Osteoblast (primary cell): ENCODE results near the gene ACTL6B. TPM values are rescaled to one million over a fixed set of nuclear protein-coding genes. Genes with fewer than 3 reads are reported as not detected.

Source experiments
- DNase-seq: peaks from one replicate; pipeline ENCODE4 v3.0.0; 2011; ENCODE audit warnings: low spot score, mixed read lengths; ENCODE audit not compliant: insufficient read length; ENCODE audit errors: missing footprints
- H2AFZ ChIP-seq: 2 replicates; pipeline ENCODE4 v1.6.0; 2011; ENCODE audit warnings: mild to moderate bottlenecking, low read length
- H3K27ac ChIP-seq: 2 replicates; pipeline ENCODE4 v1.5.1; 2011; ENCODE audit warnings: mild to moderate bottlenecking, low read depth, low read length, moderate library complexity
- H3K27me3 ChIP-seq: 2 replicates; pipeline ENCODE4 v1.6.0; 2012; ENCODE audit warnings: mild to moderate bottlenecking, control low read depth, inconsistent platforms, low read length, moderate library complexity; ENCODE audit not compliant: insufficient read depth
- H3K36me3 ChIP-seq: 2 replicates; pipeline ENCODE4 v1.5.1; 2011; ENCODE audit warnings: mild to moderate bottlenecking, low read length, control low read depth, moderate library complexity; ENCODE audit not compliant: insufficient read depth
- H3K4me1 ChIP-seq: 2 replicates; pipeline ENCODE4 v1.5.1; 2011; ENCODE audit warnings: mild to moderate bottlenecking, low read length, control low read depth, moderate library complexity; ENCODE audit not compliant: insufficient read depth
- H3K4me2 ChIP-seq: 2 replicates; pipeline ENCODE4 v1.6.0; 2011; ENCODE audit warnings: mild to moderate bottlenecking, low read length; ENCODE audit not compliant: insufficient read depth
- H3K4me3 ChIP-seq: fragments of 200-600 bp; sonication (generic); 3 replicates; pipeline ENCODE4 v1.5.1; 2012; ENCODE audit warnings: mild to moderate bottlenecking, low read length, inconsistent platforms; ENCODE audit not compliant: insufficient read depth
- H3K79me2 ChIP-seq: 2 replicates; pipeline ENCODE4 v1.6.0; 2012; ENCODE audit warnings: mild to moderate bottlenecking, low read length, control low read depth, inconsistent platforms; ENCODE audit not compliant: insufficient read depth
- H3K9me3 ChIP-seq: 2 replicates; pipeline ENCODE4 v1.5.1; 2011; ENCODE audit warnings: low read depth, low read length, control low read depth
- H4K20me1 ChIP-seq: 2 replicates; pipeline ENCODE4 v1.6.0; 2012; ENCODE audit warnings: mild to moderate bottlenecking, low read length, control low read depth; ENCODE audit not compliant: insufficient read depth
- total RNA-seq: library from RNA; depleted of rRNA; stranded (reverse); fragments of >200 nt; gene quantifications from 2 replicates; pipeline ENCODE4 v1.2.3, GENCODE V29; 2012
- TF ChIP-seq, protein P1 (sequence below): IDR thresholded peaks from 2 replicates; pipeline ENCODE4 v1.5.1; 2011; ENCODE audit warnings: mild to moderate bottlenecking, low read depth, low read length, moderate library complexity; ENCODE audit errors: extremely low read depth

The ACTL6B gene
- total RNA-seq, 1 donor, result not detected

DNA sequence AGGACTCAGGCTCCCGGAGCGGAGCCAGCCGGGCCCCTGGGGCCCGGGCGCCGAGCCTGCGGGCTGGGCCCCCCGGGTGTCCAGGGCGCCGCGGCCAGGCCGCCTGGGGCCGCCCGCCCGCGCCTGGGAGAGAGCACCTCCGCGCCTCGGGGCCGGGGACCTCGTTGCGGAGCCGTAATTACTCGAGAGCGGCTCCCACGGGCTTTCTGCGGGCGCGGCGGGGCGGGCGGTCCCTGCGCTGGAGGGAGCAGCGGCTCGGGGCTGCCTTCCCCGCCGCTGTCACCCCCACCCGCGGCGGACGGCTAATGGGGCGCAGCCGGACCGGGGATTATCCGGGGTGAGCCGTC, 18.8 kb upstream of the ACTL6B start:
- Histone ChIP-seq H3K4me1 (peaks cover under 1% of the 10 kb centered on the region), H3K27ac (no peak overlapping the region), H3K4me3 (peak overlapping the region; percentile 90), H3K27me3 (peaks cover 2% of the 10 kb centered on the region), H3K36me3 (peaks cover 31% of the 10 kb centered on the region), H2AFZ (no peak overlapping the region), H3K9me3 (no peaks in the 10 kb centered on the region), H3K4me2 (peak overlapping the region; percentile 83), H3K79me2 (peaks cover 46% of the 10 kb centered on the region), H4K20me1 (peaks cover 24% of the 10 kb centered on the region)
- TF ChIP-seq, protein P1, sequence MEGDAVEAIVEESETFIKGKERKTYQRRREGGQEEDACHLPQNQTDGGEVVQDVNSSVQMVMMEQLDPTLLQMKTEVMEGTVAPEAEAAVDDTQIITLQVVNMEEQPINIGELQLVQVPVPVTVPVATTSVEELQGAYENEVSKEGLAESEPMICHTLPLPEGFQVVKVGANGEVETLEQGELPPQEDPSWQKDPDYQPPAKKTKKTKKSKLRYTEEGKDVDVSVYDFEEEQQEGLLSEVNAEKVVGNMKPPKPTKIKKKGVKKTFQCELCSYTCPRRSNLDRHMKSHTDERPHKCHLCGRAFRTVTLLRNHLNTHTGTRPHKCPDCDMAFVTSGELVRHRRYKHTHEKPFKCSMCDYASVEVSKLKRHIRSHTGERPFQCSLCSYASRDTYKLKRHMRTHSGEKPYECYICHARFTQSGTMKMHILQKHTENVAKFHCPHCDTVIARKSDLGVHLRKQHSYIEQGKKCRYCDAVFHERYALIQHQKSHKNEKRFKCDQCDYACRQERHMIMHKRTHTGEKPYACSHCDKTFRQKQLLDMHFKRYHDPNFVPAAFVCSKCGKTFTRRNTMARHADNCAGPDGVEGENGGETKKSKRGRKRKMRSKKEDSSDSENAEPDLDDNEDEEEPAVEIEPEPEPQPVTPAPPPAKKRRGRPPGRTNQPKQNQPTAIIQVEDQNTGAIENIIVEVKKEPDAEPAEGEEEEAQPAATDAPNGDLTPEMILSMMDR, result no peak
- DNase-seq, result no peak

DNA sequence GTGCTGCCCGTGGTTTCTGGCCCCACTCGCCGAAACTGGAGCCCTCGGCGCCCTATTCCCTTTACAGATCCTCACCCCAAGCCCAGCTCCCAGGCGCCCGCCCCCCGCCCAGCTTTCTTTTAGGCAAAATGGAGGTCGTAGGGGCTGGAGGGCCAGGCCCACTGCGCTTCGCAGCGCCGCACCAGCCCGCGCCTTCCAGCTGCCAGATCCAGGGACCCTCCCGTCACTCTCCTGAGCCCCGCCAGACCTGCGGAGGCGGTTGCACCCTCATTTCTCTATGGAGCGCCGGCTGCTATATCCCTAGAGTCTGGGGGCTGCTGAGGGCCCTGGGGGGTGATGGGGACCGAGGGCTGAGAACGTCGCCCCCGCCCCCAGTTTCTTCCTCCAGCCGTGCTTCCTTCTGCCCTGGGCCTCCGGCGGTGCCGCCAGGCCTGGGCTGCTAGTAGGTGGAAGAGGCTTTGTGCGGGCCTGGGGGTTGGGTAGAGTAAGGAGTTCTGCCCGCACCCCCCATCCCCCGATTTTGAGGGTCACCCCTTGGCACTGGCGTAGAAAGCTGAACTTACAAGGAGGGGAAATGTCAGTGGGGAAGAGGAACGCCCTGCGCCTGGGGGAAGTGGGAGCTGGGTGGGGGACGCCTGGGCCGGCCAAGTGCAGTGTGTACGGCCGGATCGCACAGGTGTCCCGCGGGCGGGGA, 18.3 kb upstream of the ACTL6B start:
- H3K36me3 ChIP-seq, result peaks cover 31% of the 10 kb centered on the region
- H3K27ac ChIP-seq, result peak overlapping the region; percentile 51
- H3K4me2 ChIP-seq, result peak overlapping the region; percentile 79
- DNase-seq, result peak; percentile 92
- H3K4me3 ChIP-seq, result peak overlapping the region; percentile 90
- no peaks in the 10 kb centered on the region for H3K4me1 ChIP-seq
- H2AFZ ChIP-seq, result no peak overlapping the region
- TF ChIP-seq, protein P1, result no peak
- H4K20me1 ChIP-seq, result peaks cover 22% of the 10 kb centered on the region
- H3K79me2 ChIP-seq, result peaks cover 46% of the 10 kb centered on the region
- H3K27me3 ChIP-seq, result peaks cover 2% of the 10 kb centered on the region
- no peaks in the 10 kb centered on the region for H3K9me3 ChIP-seq

DNA sequence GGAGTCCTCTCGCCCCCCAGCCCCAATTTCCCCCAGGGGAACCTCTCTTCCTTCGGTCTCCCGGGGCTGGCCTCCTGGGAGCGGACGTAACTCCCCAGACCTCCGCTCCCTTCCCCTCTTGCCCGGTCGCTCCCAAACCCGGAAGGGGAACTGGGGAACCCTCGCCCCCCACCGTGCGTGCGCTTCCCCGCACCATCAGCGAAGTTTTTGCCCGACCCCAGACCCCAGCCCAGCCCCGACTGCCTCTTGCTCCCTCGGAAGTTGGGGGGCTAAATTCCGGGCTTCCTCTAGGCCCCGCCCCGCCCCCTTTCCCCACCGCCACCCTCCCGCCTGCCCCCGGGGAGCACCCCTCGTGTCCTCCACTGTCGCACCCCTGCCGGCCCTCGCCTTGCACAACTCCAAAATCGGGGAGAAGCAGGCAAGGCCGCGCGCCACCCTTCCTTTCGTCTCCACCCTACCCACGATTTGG, 17.7 kb upstream of the ACTL6B start:
- H3K27ac ChIP-seq, result peak overlapping the region; percentile 98
- peaks cover 26% of the 10 kb centered on the region for H3K36me3 ChIP-seq
- peak overlapping the region; percentile 84 for H2AFZ ChIP-seq
- TF ChIP-seq, protein P1, result no peak
- H4K20me1 ChIP-seq, result peaks cover 22% of the 10 kb centered on the region
- DNase-seq, result peak; percentile 95
- peaks cover 46% of the 10 kb centered on the region for H3K79me2 ChIP-seq
- peak overlapping the region; percentile 79 for H3K4me2 ChIP-seq
- no peaks in the 10 kb centered on the region for H3K9me3 ChIP-seq
- H3K4me1 ChIP-seq, result no peaks in the 10 kb centered on the region
- peak overlapping the region; percentile 90 for H3K4me3 ChIP-seq
- H3K27me3 ChIP-seq, result peaks cover 2% of the 10 kb centered on the region

DNA sequence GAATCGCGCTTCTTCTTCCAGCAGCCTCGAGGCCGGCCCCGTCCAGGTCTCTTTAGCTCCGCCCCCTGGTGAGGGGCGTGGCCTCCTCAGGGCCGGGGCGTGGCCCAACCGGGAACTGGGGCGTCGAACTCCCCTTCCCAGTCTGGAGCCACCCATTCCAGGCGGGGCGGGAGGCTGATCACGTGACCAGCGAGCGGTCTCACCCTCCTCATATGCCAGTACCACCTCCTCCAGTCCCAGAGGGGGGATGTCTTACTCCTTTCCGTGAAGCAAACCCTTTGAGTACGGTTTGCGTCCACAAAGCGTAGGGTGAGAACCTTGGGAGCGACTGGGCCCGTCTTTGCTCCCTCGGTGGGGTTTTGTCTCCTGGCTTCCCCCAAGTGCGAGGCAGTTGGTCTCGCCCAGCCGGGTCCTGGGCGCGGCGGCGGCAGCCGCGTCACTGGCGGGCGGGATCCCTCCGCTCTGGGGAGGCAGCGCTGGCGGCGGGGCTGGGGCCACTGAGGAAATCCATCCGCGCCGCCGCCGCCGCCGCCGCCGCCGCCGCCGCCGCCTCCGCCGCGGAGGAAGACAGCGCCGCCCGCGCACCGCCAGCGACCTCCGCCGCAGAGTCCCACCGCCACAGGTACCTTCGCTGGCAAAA, 17.2 kb upstream of the ACTL6B start, which contains the start of gene GNB2:
TSS of gene GNB2 (plus strand) at position 439 of the 640 bp plus-strand sequence. CDS start 2,526 bp downstream, outside the sequence.
- TF ChIP-seq, protein P1, result no peak
- peak within 1 kb of the TSS; percentile 90 for H3K4me3 ChIP-seq
- H4K20me1 ChIP-seq, result peaks cover 21% of the 10 kb centered on the region
- peaks cover 21% of the 10 kb centered on the region for H3K36me3 ChIP-seq
- H3K27ac ChIP-seq, result peak within 1 kb of the TSS; percentile 98
- H3K27me3 ChIP-seq, result peaks cover 2% of the 10 kb centered on the region
- peak; percentile 100 for DNase-seq
- no peaks in the 10 kb centered on the region for H3K9me3 ChIP-seq
- H2AFZ ChIP-seq, result peak within 1 kb of the TSS; percentile 99
- peak within 1 kb of the TSS; percentile 95 for H3K4me2 ChIP-seq
- peaks cover 45% of the 10 kb centered on the region for H3K79me2 ChIP-seq
- H3K4me1 ChIP-seq, result no peaks in the 10 kb centered on the region
